SK-N-SH treated with all-trans-retinoic acid at 6 μM for 48 hours (cell line): ENCODE measurements around the gene ZNF552.

ENCODE experiments used
- ATAC-seq: fragments of 200-7000 bp; cut with Tn5 transposase; 3 replicates; pipeline ENCODE4 v1.9.1; 2020; ENCODE audit warnings: mild to moderate bottlenecking, moderate library complexity
- ARNTL ChIP-seq: fragments of 450-650 bp; formaldehyde crosslinking; IDR thresholded peaks from 2 replicates; pipeline ENCODE4 v1.5.0; 2020; ENCODE audit warnings: low read depth, mild to moderate bottlenecking, moderate library complexity, borderline replicate concordance
- BACH2 ChIP-seq: fragments of 250-450 bp; sonication (Bioruptor Pico); IDR thresholded peaks from 2 replicates; pipeline ENCODE4 v1.9.0; 2021; ENCODE audit warnings: mild to moderate bottlenecking, borderline replicate concordance
- CREB5 ChIP-seq: fragments of 250-450 bp; sonication (Bioruptor Pico); IDR thresholded peaks from 2 replicates; pipeline ENCODE4 v1.5.1; 2020; ENCODE audit warnings: low read depth, mild to moderate bottlenecking, moderate library complexity
- CSDC2 ChIP-seq: fragments of 250-450 bp; sonication (Bioruptor Pico); IDR thresholded peaks from 2 replicates; pipeline ENCODE4 v1.5.0; 2020; ENCODE audit warnings: mild to moderate bottlenecking, moderate library complexity
- CSRNP3 ChIP-seq: fragments of 250-450 bp; sonication (Bioruptor Pico); IDR thresholded peaks from 2 replicates; pipeline ENCODE4 v1.5.1; 2021; ENCODE audit warnings: mild to moderate bottlenecking, moderate library complexity
- ESRRG ChIP-seq: fragments of 250-450 bp; sonication (Bioruptor Pico); IDR thresholded peaks from 2 replicates; pipeline ENCODE4 v1.6.1; 2021; ENCODE audit warnings: mild to moderate bottlenecking
- GLIS3 ChIP-seq: fragments of 250-450 bp; sonication (Bioruptor Pico); IDR thresholded peaks from 2 replicates; pipeline ENCODE4 v1.5.0; 2020; ENCODE audit warnings: mild to moderate bottlenecking, moderate library complexity
- ISL1 ChIP-seq: fragments of 250-450 bp; sonication (Bioruptor Pico); IDR thresholded peaks from 2 replicates; pipeline ENCODE4 v2.1.2; 2022; ENCODE audit warnings: mild to moderate bottlenecking, moderate library complexity
- OSR1 ChIP-seq: fragments of 250-450 bp; sonication (Bioruptor Pico); IDR thresholded peaks from 2 replicates; pipeline ENCODE4 v1.8.0; 2022; ENCODE audit warnings: moderate library complexity, mild to moderate bottlenecking, inconsistent platforms
- POU6F1 ChIP-seq: fragments of 250-450 bp; sonication (Bioruptor Pico); IDR thresholded peaks from 2 replicates; pipeline ENCODE4 v1.8.0; 2021; ENCODE audit warnings: low read depth, mild to moderate bottlenecking, moderate library complexity, borderline replicate concordance
- PPARA ChIP-seq: fragments of 250-450 bp; sonication (Bioruptor Pico); IDR thresholded peaks from 2 replicates; pipeline ENCODE4 v1.5.0; 2020; ENCODE audit warnings: mild to moderate bottlenecking, borderline replicate concordance
- RARB ChIP-seq: fragments of 250-450 bp; sonication (Bioruptor Pico); IDR thresholded peaks from 2 replicates; pipeline ENCODE4 v1.8.0; 2021; ENCODE audit warnings: mild to moderate bottlenecking, moderate library complexity
- SNAI2 ChIP-seq: fragments of 250-450 bp; sonication (Bioruptor Pico); IDR thresholded peaks from 2 replicates; pipeline ENCODE4 v1.5.0; 2020; ENCODE audit warnings: mild to moderate bottlenecking, moderate library complexity
- TCF4 ChIP-seq: fragments of 250-450 bp; sonication (Bioruptor Pico); IDR thresholded peaks from 2 replicates; pipeline ENCODE4 v1.8.0; 2021; ENCODE audit warnings: mild to moderate bottlenecking, moderate library complexity, borderline replicate concordance
- TOX ChIP-seq: fragments of 250-450 bp; sonication (Bioruptor Pico); IDR thresholded peaks from 2 replicates; pipeline ENCODE4 v1.8.0; 2021; ENCODE audit warnings: mild to moderate bottlenecking, moderate library complexity, borderline replicate concordance
- TSHZ2 ChIP-seq: fragments of 250-450 bp; sonication (Bioruptor Pico); IDR thresholded peaks from 2 replicates; pipeline ENCODE4 v1.5.0; 2020; ENCODE audit warnings: mild to moderate bottlenecking, moderate library complexity
- ZC3H10 ChIP-seq: fragments of 250-450 bp; sonication (Bioruptor Pico); IDR thresholded peaks from 2 replicates; pipeline ENCODE4 v1.5.1; 2021; ENCODE audit warnings: mild to moderate bottlenecking, moderate library complexity
- ZFP3 ChIP-seq: fragments of 250-450 bp; sonication (Bioruptor Pico); IDR thresholded peaks from 2 replicates; pipeline ENCODE4 v1.5.0; 2020; ENCODE audit warnings: mild to moderate bottlenecking, moderate library complexity
- ZNF565 ChIP-seq: fragments of 450-650 bp; formaldehyde crosslinking; conservative IDR thresholded peaks from 2 replicates; pipeline ENCODE4 v1.5.0; 2020; ENCODE audit warnings: low read depth, mild to moderate bottlenecking, moderate library complexity
- ZNF70 ChIP-seq: fragments of 450-650 bp; formaldehyde crosslinking; IDR thresholded peaks from 2 replicates; pipeline ENCODE4 v1.5.0; 2020; ENCODE audit warnings: mild to moderate bottlenecking, moderate library complexity
- ZNF8 ChIP-seq: fragments of 450-650 bp; formaldehyde crosslinking; IDR thresholded peaks from 2 replicates; pipeline ENCODE4 v1.5.0; 2020; ENCODE audit warnings: mild to moderate bottlenecking, moderate library complexity

ZNF552 gene

GRCh38 chr19:57786286-57786685, 28.4 kb downstream of the ZNF552 start:
- ATAC-seq: no peak
- TF ChIP-seq ZFP3 (CRISPR knock-in tag): no peak
- TF ChIP-seq BACH2 (CRISPR knock-in tag): no peak
- TF ChIP-seq CREB5 (CRISPR knock-in tag): no peak
- TF ChIP-seq RARB: no peak
- no peak for TF ChIP-seq CSDC2 (CRISPR knock-in tag)
- TF ChIP-seq SNAI2: no peak
- no peak for TF ChIP-seq ISL1
- TF ChIP-seq OSR1: no peak
- TF ChIP-seq TCF4 (CRISPR knock-in tag): no peak
- TF ChIP-seq CSRNP3 (CRISPR knock-in tag): no peak
- no peak for TF ChIP-seq ARNTL (CRISPR knock-in tag)
- no peak for TF ChIP-seq POU6F1
- TF ChIP-seq, all 23 proteins: peak for 0

GRCh38 chr19:57779220-57779845, 35.4 kb downstream of the ZNF552 start:
- ATAC-seq: no peak

GRCh38 chr19:57778336-57778735, 36.4 kb downstream of the ZNF552 start:
- no peak for ATAC-seq

More at GRCh38 chr19:57779220-57779845, 35.4 kb downstream of the ZNF552 start:
- TF ChIP-seq RARB: no peak
- TF ChIP-seq, all 23 proteins: peak for 0

More at GRCh38 chr19:57778336-57778735, 36.4 kb downstream of the ZNF552 start:
- TF ChIP-seq TOX (no peak), PPARA (no peak), ZNF565 (CRISPR knock-in tag) (no peak), ZFP3 (CRISPR knock-in tag) (no peak), ZC3H10 (no peak), ZNF8 (no peak), CSRNP3 (CRISPR knock-in tag) (no peak), ZNF70 (CRISPR knock-in tag) (no peak), ESRRG (no peak), TSHZ2 (CRISPR knock-in tag) (no peak), POU6F1 (no peak), ISL1 (no peak), SNAI2 (no peak), BACH2 (CRISPR knock-in tag) (no peak), GLIS3 (CRISPR knock-in tag) (no peak)
